ENCODE measurements around the gene CMYA5. TPM values are rescaled to one million over a fixed set of nuclear protein-coding genes. Genes with fewer than 3 reads are reported as not detected.

CMYA5 gene
- total RNA-seq, 1 donor from 2014 or later: 2.7 TPM

DNA sequence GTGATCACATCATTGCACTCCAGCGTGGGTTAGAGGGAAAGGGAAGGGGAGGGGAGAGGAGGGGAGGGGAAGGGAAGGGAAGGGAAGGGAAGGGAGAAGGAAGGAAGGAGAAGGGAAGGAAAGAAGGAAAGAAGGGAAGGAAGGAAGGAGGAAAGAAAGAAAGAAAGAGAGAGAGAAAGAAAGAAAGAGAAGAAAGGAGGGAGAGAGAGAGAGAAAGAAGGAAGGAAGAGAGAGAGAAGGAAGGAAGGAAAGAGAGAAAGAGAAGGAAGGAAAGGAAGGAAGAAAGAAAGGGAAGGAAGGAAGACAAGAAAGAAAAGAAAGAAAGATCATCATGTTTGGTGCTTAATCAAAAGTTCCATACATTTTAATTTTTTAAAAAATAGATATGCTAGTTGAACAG is 136.2 kb downstream of the CMYA5 start:
- Histone ChIP-seq H3K4me3 (no peak overlapping the region), H3K4me1 (no peaks in the 10 kb centered on the region), H3K9me3 (no peaks in the 10 kb centered on the region), H3K27me3 (no peaks in the 10 kb centered on the region), H3K27ac (no peak overlapping the region), H3K36me3 (no peaks in the 10 kb centered on the region)
- TF ChIP-seq, protein P1, sequence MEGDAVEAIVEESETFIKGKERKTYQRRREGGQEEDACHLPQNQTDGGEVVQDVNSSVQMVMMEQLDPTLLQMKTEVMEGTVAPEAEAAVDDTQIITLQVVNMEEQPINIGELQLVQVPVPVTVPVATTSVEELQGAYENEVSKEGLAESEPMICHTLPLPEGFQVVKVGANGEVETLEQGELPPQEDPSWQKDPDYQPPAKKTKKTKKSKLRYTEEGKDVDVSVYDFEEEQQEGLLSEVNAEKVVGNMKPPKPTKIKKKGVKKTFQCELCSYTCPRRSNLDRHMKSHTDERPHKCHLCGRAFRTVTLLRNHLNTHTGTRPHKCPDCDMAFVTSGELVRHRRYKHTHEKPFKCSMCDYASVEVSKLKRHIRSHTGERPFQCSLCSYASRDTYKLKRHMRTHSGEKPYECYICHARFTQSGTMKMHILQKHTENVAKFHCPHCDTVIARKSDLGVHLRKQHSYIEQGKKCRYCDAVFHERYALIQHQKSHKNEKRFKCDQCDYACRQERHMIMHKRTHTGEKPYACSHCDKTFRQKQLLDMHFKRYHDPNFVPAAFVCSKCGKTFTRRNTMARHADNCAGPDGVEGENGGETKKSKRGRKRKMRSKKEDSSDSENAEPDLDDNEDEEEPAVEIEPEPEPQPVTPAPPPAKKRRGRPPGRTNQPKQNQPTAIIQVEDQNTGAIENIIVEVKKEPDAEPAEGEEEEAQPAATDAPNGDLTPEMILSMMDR (IDR thresholded peaks at IDR 0.05): no peak
- intact Hi-C loops (cut with DNase I): no loop called here
- no peak for DNase-seq
- ATAC-seq: no peak

DNA sequence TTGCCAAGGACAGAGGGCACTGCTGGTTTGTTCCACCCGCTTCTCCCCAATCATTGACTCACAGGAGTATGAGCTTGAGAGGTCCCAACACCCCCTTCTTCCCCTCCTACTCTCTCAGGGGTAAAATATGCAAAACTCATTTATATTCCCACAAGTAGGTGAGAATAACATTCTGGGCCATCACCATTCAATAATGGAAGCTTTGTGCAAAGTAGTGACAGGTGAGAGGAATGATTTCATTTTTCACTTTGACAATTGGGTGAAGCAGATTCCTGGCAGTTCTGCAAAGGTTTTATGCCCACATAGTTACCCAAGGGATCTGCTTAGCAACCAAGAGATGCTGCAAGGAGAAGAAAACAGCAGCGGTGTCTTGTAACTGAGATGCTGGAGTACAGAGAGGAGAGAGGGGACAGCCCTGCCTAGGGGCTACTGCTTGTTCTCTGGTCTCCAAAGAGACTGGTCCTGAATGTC is 137.6 kb downstream of the CMYA5 start:
- intact Hi-C loops (cut with DNase I): no loop called here
- ATAC-seq: no peak

DNA sequence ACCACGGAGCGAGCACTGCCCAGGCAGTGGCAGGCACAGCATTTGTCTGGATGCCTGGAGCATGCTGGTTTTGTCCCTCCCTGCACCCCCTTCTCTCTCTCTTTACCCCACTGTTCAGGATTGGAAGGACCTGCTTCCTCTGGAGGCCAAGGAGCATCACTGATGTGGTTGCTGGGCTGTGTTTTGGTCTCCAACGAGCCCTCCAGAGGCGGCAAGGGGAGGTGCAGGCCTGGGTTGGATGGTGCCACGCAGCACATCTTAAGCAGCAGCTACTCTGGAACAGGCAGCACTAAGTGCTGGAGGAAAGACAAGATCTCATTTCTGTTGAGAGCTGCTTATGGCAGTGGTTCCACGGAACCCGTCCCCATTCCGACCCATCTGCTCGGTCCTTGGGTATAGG is 139.6 kb downstream of the CMYA5 start:
- Histone ChIP-seq H3K27me3 (no peaks in the 10 kb centered on the region), H3K4me1 (no peaks in the 10 kb centered on the region), H3K36me3 (no peaks in the 10 kb centered on the region), H3K9me3 (no peaks in the 10 kb centered on the region), H3K4me3 (no peak overlapping the region), H3K27ac (no peak overlapping the region)
- TF ChIP-seq, protein P1 (IDR thresholded peaks at IDR 0.05): peak; percentile 5
- intact Hi-C loops (cut with DNase I): no loop called here
- ATAC-seq: peak; percentile 11
- DNase-seq: no peak

More for the DNA sequence above, 137.6 kb downstream of the CMYA5 start:
- DNase-seq: no peak
- Histone ChIP-seq H3K4me1 (no peaks in the 10 kb centered on the region), H3K4me3 (no peak overlapping the region), H3K9me3 (no peaks in the 10 kb centered on the region), H3K36me3 (no peaks in the 10 kb centered on the region), H3K27ac (no peak overlapping the region), H3K27me3 (no peaks in the 10 kb centered on the region)
- TF ChIP-seq, protein P1 (IDR thresholded peaks at IDR 0.05): no peak

DNA sequence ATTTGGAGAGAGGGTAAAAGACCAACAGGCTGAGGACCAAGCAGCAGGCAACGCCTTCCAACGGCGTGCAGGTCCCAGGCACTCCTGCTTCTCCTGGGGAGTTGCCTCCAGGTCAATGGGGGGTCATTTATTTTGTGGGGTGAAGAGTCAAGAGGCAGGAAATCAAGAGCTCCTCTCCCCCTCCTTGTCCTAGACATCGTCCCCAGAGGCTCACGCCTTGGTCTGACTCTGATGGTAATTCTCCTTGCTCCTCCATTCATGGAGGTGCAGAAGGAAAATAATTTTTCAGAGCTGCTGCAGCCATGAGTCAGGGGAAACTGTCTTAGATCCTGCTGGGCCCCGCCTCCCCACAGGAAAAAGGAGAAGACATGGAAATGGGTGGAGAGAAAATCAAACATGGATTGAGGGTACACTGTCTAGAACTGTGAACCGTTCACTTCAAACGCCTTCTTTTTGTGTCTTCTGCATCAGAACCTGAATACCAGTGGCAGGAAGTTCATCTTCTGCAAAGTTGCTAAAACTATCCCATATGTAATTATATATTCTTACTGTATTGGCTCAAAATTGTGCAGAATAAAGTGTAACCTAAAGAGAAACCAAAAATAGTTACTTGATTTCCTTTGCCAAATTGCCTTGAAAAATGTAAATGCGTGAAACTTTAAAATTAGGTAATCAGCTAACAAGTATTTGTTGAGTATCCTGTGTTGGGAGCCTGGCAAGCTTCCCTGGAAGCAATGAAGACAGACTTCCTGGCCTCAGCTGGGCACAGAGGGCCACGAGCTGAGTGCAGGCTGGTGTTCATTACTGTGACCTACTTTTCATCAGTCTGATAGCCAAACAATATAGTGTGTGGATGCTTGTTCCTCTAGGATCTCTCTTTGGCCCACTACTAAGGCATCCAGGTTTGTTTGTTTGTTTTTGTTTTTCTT is 142.0 kb downstream of the CMYA5 start:
- DNase-seq (no peak), ATAC-seq (peak; percentile 59)
- no peaks in the 10 kb centered on the region for H3K27me3 ChIP-seq
- TF ChIP-seq, protein P1 (IDR thresholded peaks at IDR 0.05): no peak
- H3K4me3 ChIP-seq: no peak overlapping the region
- no peaks in the 10 kb centered on the region for H3K36me3 ChIP-seq
- no peaks in the 10 kb centered on the region for H3K4me1 ChIP-seq
- intact Hi-C loops (cut with DNase I): no loop called here
- no peaks in the 10 kb centered on the region for H3K9me3 ChIP-seq
- H3K27ac ChIP-seq: no peak overlapping the region

DNA sequence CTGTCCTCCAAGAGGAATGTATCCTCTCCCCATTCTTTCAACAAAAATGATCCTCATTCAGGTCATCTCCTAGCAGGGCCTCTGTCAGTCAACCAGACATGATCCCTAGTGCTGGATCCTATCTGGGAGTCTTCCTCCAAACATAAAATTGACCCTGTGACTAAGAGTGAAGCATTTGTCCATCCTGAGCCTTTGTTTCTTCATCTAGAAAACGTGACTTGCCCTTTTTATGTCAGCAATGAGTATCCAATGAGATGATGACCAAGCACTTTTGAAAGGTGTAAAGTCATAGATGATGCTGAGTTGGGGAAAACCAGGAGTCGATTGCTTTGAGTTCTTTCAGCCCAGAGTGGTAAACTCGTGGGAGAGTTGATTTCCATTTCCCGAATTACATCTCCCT is 143.3 kb downstream of the CMYA5 start:
- DNase-seq: no peak
- intact Hi-C loops (cut with DNase I): no loop called here
- Histone ChIP-seq H3K27ac (no peak overlapping the region), H3K4me3 (no peak overlapping the region), H3K27me3 (no peaks in the 10 kb centered on the region), H3K9me3 (no peaks in the 10 kb centered on the region), H3K36me3 (no peaks in the 10 kb centered on the region), H3K4me1 (no peaks in the 10 kb centered on the region)
- TF ChIP-seq, protein P1 (IDR thresholded peaks at IDR 0.05): no peak
- ATAC-seq: no peak

All from upper lobe of right lung (tissue), 1 donor.